GM20000 (cell line): ENCODE measurements around the gene AGPAT4.
"Not testable (repeated sequence)": the region's sequence is repeated elsewhere in the genome, so short reads cannot be mapped to it uniquely, and the experiment has no call there.

Experiments
- DNase-seq: peaks from one replicate; pipeline ENCODE4 v3.0.0; 2012; ENCODE audit warnings: low spot score
- TF ChIP-seq, protein P1 (sequence below): IDR thresholded peaks from 2 replicates; pipeline ENCODE4 v1.5.1; 2012; ENCODE audit warnings: mild to moderate bottlenecking, control low read depth; ENCODE audit errors: extremely low read depth, missing control alignments

AGPAT4 gene

DNA sequence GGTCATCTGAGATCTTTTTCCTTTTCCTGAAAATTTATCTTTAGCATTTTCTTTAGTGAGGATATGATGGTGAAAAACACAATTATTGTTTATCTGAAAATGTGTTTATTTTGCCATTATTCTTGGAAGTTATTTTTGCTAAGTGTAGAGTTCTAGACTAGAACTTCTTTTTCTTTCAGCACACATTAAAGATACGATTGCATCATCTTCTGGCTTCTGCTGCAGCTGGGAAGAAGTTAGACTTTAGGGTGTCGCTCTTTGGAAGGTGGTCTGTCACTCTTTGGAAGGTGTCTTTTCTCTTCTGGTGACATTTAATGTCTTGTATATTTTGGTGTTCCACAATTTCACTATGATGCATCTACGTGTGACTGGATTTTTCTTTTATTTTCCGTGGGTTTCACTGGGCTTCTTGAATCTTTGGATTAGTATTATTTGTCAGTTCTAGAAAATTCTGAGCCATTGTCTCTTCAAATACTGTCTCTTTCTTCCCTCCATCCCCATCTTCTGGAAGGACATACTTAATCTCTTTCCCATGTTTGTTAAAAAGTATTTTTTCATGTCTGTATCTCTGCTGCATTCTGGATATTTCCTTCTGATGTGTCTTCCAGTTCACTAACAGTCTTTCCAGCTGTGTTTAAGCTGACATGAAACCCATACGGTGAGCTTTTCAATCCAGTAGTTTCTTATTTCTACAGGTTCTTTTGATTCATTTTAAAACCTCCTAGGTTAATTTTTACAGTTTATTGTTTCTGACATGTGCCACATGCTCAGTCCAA lies 81.0 kb downstream of the AGPAT4 start:
- TF ChIP-seq, protein P1, sequence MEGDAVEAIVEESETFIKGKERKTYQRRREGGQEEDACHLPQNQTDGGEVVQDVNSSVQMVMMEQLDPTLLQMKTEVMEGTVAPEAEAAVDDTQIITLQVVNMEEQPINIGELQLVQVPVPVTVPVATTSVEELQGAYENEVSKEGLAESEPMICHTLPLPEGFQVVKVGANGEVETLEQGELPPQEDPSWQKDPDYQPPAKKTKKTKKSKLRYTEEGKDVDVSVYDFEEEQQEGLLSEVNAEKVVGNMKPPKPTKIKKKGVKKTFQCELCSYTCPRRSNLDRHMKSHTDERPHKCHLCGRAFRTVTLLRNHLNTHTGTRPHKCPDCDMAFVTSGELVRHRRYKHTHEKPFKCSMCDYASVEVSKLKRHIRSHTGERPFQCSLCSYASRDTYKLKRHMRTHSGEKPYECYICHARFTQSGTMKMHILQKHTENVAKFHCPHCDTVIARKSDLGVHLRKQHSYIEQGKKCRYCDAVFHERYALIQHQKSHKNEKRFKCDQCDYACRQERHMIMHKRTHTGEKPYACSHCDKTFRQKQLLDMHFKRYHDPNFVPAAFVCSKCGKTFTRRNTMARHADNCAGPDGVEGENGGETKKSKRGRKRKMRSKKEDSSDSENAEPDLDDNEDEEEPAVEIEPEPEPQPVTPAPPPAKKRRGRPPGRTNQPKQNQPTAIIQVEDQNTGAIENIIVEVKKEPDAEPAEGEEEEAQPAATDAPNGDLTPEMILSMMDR = no peak
- no peak for DNase-seq

DNA sequence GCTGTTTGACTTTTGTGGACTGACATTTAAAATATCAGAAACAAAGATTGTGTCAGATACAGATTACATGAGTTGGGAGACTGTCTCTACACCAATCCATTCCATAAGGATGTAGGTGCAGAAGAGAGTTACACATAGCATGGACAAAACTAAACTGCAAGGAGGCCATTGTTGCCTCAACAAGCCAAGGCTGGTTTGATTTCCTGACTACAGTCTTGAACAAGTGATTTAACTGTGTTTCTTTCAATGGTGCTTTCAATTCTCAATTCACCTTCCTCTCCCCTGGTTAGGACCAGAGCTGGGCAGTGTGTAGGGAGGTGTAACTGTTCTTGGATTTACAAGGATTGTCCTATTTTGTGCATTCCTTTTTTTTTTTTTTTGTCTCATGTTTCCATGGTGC lies 82.2 kb downstream of the AGPAT4 start:
- DNase-seq = no peak
- TF ChIP-seq, protein P1 = no peak

DNA sequence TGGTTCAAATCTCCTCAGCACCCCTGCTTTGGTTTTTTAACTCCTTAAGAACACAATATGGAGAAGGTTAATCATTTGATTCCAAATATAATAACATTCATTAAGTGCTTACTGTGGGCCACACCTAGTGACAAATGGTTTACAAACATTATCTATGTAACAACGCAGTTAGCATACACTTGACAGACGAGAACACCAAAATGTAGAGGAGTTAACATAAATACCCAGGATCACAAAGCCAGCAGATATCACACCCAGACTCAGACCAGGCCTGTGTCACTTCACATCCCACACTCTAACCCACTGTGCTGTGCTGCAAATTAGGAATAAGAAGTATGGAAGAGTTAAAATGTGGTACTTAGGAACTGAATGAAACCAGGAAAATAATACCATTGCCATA lies 82.9 kb downstream of the AGPAT4 start:
- TF ChIP-seq, protein P1 = no peak
- DNase-seq = no peak

DNA sequence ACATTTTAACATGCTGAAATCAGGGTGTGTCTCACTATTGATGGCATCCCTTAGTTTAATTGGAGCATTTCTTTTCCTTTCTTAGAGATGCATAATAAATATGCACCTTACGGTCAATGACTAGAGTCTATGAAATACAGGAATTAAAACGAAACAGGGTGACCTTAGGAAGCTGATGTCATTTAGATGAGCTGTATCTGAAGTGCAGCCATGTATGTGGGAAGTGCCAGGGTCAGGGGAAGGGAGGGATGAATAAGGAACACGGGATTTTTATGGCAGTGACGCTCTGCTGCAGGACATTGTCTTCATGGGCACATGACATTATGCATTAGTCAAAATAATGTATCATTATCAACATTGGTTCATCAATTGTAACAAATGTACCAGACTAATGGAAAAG lies 84.0 kb downstream of the AGPAT4 start:
- TF ChIP-seq, protein P1 = no peak
- no peak for DNase-seq

DNA sequence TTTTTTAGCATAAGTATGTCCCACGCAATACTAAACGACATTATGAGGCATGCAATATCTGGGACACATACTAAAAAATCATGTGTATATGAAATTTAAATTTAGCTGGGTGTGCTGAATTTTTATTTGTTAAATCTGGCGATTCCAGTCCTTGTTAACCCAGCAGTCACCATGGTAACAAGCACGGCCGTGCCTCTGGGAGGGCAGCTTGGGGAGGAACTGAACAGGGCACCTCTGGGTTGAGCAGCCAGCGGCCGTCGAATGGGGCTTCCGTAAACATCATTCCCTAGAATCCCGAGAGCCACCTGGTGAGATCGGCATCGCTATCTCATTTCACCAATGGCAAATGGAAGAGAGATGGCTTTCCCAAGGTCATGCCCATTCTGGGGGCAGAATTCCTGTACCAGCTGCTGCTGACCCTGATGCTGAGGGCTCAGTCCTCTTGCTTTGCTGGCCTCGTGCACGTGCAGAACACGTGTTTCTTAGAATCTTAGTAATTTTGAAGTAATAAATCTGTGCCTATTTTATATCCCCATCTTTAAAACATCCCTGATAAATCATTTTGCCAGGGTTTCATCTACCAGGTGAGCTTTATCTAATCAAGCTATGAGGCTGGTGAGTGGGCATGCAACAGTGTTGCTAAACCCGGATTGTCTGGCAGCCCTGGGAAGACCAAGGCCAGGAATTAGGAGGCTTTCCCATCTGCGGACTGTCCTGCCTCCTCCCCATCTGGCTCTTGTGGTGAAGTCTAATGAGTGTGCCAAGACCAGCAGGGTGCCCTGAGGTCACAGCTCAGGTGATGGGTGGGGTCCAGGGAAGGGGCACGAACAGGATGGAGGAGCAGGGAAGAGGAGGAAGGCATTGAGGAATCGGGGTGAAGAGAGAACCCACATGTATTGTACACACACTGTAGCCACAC lies 85.1 kb downstream of the AGPAT4 start:
- TF ChIP-seq, protein P1 = no peak
- no peak for DNase-seq

DNA sequence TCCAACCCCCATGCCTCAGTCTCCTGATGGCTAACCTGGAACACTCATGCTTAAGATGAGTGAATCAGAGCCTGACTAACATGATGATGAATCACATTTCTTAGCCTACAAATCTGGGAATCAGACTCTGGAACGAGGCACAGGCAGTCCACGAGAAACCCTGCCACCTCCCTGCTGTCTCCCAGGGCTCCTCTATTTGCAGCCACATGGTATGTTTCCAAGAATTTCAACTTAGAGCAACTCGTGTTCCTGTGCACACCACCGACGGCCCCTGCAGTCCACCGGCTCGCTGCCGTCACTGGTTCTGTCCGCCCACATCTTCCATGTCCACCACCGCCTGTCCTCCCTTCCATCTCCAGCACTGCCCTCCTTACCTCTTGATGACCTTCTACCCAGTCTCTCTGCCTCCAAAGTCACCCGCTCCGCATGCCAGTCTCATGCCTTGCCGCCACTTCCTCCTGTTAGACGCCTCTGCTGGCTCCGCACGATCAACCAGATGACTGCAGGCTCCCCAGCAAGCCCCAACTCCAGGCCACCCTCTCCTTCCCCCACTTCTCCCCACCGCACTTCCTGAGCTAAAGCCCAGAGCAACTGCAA lies 87.6 kb downstream of the AGPAT4 start:
- TF ChIP-seq, protein P1 = no peak
- DNase-seq = no peak

DNA sequence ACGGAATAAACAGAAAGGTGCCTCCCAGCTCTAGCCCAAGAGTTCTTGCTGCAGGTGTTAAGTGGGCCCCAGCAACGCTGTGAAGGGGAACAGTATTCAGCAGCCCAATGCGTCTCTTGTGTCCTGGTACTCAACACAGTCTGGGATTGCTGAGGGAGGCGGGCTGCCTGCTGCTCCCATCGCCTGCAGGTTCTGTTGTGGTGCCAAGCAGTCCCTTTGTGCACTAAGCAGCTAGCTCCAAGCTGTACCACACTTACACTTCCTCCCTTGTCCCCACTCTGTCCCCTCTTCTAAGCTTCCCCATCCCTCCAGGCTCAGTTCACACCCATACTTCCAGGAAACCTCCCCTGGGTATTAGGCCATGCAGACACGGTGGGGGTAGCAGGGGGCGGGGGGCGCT lies 92.7 kb downstream of the AGPAT4 start:
- TF ChIP-seq, protein P1 = no peak
- DNase-seq = no peak

DNA sequence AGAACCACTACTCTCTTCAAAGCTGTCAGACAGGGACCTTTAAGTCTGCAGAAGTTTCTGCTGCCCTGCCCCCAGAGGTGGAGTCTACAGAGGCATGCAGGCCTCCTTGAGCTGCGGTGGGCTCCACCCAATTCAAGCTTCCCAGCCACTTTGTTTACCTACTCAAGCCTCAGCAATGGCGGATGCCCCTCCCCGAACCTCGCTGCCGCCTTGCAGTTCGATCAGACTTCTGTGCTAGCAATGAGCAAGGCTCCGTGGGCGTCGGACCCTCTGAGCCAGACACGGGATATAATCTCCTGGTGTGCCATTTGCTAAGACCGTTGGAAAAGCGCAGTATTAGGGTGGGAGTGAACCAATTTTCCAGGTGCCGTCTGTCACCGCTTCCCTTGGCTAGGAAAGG lies 95.7 kb downstream of the AGPAT4 start:
- not testable (repeated sequence) for DNase-seq

DNA sequence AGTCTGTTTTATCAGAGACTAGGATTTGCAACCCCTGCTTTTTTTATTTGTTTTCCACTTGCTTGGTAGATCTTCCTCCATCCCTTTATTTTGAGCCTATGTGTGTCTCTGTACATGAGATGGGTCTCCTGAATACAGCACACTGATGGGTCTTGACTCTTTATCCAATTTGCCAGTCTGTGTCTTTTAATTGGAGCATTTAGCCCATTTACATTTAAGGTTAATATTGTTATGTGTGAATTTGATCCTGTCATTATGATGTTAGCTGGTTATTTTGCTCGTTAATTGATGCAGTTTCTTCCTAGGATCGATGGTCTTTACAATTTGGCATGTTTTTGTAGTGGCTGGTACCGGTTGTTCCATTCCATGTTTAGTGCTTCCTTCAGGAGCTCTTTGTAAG lies 97.4 kb downstream of the AGPAT4 start:
- not testable (repeated sequence) for DNase-seq

DNA sequence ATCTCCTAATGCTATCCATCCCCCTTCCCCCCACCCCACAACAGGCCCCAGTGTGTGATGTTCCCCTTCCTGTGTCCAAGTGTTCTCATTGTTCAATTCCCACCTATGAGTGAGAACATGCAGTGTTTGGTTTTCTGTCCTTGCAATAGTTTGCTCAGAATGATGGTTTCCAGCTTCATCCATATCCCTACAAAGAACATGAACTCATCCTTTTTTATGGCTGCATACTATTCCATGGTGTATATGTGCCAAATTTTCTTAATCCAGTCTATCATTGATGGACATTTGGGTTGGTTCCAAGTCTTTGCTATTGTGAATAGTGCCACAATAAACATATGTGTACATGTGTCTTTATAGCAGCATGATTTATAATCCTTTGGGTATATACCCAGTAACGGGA lies 101.1 kb downstream of the AGPAT4 start:
- not testable (repeated sequence) for DNase-seq
